Keratinocyte (primary cell): ENCODE results near the gene CHST13. TPM values are rescaled to one million over a fixed set of nuclear protein-coding genes. Genes with fewer than 3 reads are reported as not detected.

Source experiments
- DNase-seq: peaks from one replicate; pipeline ENCODE4 v3.0.0-alpha.2; 2011; ENCODE audit warnings: low read depth, missing footprints, low spot score
- FAIRE-seq: peaks from 2 replicates; lab custom pipeline; 2011; peaks lifted over from hg19 to GRCh38; lab: Jason Lieb, UNC
- H2AFZ ChIP-seq: 2 replicates; pipeline ENCODE4 v1.6.0; 2012; ENCODE audit warnings: low read length, control low read depth, inconsistent platforms; ENCODE audit not compliant: control insufficient read depth
- H3K27ac ChIP-seq: 2 replicates; pipeline ENCODE4 v1.5.1; 2011; ENCODE audit warnings: low read length; ENCODE audit not compliant: control insufficient read depth, insufficient read depth
- H3K27me3 ChIP-seq: 3 replicates; pipeline ENCODE4 v1.6.0; 2011; ENCODE audit warnings: low read length; ENCODE audit not compliant: control insufficient read depth, insufficient read depth; ENCODE audit errors: extremely low read depth
- H3K36me3 ChIP-seq, 2 experiments: 2 replicates in 1 of 2; 3 replicates in 1 of 2; pipeline ENCODE4 v1.5.1; 2011; ENCODE audit warnings: low read length in 2 of 2, mild to moderate bottlenecking in 1 of 2; ENCODE audit not compliant: control insufficient read depth in 2 of 2, insufficient read depth in 2 of 2; ENCODE audit errors: extremely low read depth in 1 of 2
- H3K4me1 ChIP-seq: 3 replicates; pipeline ENCODE4 v1.5.1; 2011; ENCODE audit warnings: low read length; ENCODE audit not compliant: control insufficient read depth, insufficient read depth; ENCODE audit errors: extremely low read depth
- H3K4me2 ChIP-seq: 3 replicates; pipeline ENCODE4 v1.6.0; 2011; ENCODE audit warnings: low read depth, low read length; ENCODE audit not compliant: control insufficient read depth, insufficient read depth; ENCODE audit errors: extremely low read depth
- H3K4me3 ChIP-seq, 3 experiments: fragments of 200-600 bp in 1 of 3; sonication (generic) in 1 of 3; 2 replicates in 2 of 3; 3 replicates in 1 of 3; pipeline ENCODE4 v1.5.1; 2011 to 2016; ENCODE audit warnings: low read length in 3 of 3, mild to moderate bottlenecking in 3 of 3, control low read depth in 2 of 3, inconsistent platforms in 1 of 3, low read depth in 1 of 3, mixed read lengths in 1 of 3, mixed run types in 1 of 3, moderate library complexity in 1 of 3; ENCODE audit not compliant: control insufficient read depth in 2 of 3, insufficient read depth in 2 of 3; ENCODE audit errors: extremely low read depth in 1 of 3
- H3K79me2 ChIP-seq: 2 replicates; pipeline ENCODE4 v1.6.0; 2012; ENCODE audit warnings: low read length; ENCODE audit not compliant: control insufficient read depth, insufficient read depth
- H3K9ac ChIP-seq: 3 replicates; pipeline ENCODE4 v1.6.0; 2011; ENCODE audit warnings: low read length; ENCODE audit not compliant: control insufficient read depth, insufficient read depth; ENCODE audit errors: extremely low read depth
- H3K9me1 ChIP-seq: 3 replicates; pipeline ENCODE4 v1.6.0; 2011; ENCODE audit warnings: low read length; ENCODE audit not compliant: control insufficient read depth, insufficient read depth; ENCODE audit errors: extremely low read depth
- H3K9me3 ChIP-seq: 2 replicates; pipeline ENCODE4 v1.5.1; 2012; ENCODE audit warnings: low read depth, low read length; ENCODE audit not compliant: control insufficient read depth
- H4K20me1 ChIP-seq: 3 replicates; pipeline ENCODE4 v1.6.0; 2011; ENCODE audit warnings: low read length; ENCODE audit not compliant: control insufficient read depth, insufficient read depth; ENCODE audit errors: extremely low read depth
- EZH2 ChIP-seq: IDR thresholded peaks from one replicate; pipeline ENCODE4 v1.6.1; 2012; ENCODE audit warnings: inconsistent platforms, mild to moderate bottlenecking, low read length, moderate library complexity
- dilution Hi-C: fragments of 300-500 bp; cut with MboI; formaldehyde crosslinking; loops from one replicate; pipeline ENCODE4 v1.7.0; 2020; ENCODE audit warnings: low sequenced_read_pairs; ENCODE audit not compliant: extremely low pct_ligation_motif_present
- polyA plus RNA-seq, 5 experiments: library from polyadenylated mRNA; depleted of rRNA in 3 of 5; stranded (reverse) in 3 of 5; stranded (forward) in 1 of 5; unstranded in 1 of 5; fragments of >200 nt; gene quantifications; 1 replicate in 1 of 5; 2 replicates in 3 of 5; 3 replicates in 1 of 5; pipeline versions ENCODE4 v1.2.1 to v1.2.3, GENCODE V29; 2011 to 2012; ENCODE audit warnings: missing spikeins in 2 of 5, low read depth in 1 of 5, low replicate concordance in 1 of 5
- TF ChIP-seq, protein P1 (sequence below), 3 experiments: IDR thresholded peaks in 1 of 3; conservative IDR thresholded peaks in 1 of 3; optimal IDR thresholded peaks in 1 of 3; 2 replicates in 2 of 3; 3 replicates in 1 of 3; pipeline versions ENCODE3 to v1.5.1; 2011; ENCODE audit warnings: low read length in 3 of 3, mild to moderate bottlenecking in 3 of 3, moderate library complexity in 2 of 3, control low read depth in 1 of 3, inconsistent platforms in 1 of 3; ENCODE audit not compliant: insufficient read depth in 2 of 3; ENCODE audit errors: extremely low read depth in 1 of 3

The CHST13 gene
- polyA plus RNA-seq, 1 donor (not counting 4 experiments of a cell fraction or from before 2014, with no cell fraction given) = not detected

DNA sequence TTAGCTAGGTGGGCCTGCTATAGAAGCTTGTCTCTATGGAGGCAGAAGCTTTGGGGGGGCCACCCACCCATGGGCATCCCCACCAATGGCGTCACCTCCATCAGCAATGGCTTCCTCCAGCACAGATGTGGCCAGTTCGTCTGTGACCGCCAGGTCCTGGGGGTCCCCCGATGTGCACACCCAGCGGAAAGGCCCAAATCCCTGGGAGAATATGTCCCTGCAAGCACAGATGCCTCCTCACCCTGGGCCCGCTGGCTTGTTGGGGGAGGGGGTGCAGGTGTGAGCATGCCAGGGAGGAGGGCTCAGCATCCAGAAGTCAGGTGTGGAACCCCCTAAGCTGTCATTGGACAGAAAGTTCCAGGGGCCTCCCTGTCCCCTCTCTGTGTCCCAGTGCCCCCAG lies 26.0 kb upstream of the CHST13 start:
- DNase-seq = no peak
- Histone ChIP-seq H3K27ac (no peak overlapping the region), H3K36me3 (no peaks in the 10 kb centered on the region), H3K9me1 (no peaks in the 10 kb centered on the region), H3K9ac (no peak overlapping the region), H3K79me2 (no peaks in the 10 kb centered on the region), H3K4me1 (no peaks in the 10 kb centered on the region), H3K9me3 (no peaks in the 10 kb centered on the region), H4K20me1 (no peaks in the 10 kb centered on the region), H3K27me3 (no peaks in the 10 kb centered on the region), H3K4me3 (no peak overlapping the region), H2AFZ (no peak overlapping the region), H3K4me2 (no peak overlapping the region)
- dilution Hi-C loops = no loop called here
- TF ChIP-seq, protein P1, sequence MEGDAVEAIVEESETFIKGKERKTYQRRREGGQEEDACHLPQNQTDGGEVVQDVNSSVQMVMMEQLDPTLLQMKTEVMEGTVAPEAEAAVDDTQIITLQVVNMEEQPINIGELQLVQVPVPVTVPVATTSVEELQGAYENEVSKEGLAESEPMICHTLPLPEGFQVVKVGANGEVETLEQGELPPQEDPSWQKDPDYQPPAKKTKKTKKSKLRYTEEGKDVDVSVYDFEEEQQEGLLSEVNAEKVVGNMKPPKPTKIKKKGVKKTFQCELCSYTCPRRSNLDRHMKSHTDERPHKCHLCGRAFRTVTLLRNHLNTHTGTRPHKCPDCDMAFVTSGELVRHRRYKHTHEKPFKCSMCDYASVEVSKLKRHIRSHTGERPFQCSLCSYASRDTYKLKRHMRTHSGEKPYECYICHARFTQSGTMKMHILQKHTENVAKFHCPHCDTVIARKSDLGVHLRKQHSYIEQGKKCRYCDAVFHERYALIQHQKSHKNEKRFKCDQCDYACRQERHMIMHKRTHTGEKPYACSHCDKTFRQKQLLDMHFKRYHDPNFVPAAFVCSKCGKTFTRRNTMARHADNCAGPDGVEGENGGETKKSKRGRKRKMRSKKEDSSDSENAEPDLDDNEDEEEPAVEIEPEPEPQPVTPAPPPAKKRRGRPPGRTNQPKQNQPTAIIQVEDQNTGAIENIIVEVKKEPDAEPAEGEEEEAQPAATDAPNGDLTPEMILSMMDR (optimal IDR thresholded peaks at IDR 0.05 in 1 of 3, IDR thresholded peaks at IDR 0.05 in 1 of 3, conservative IDR thresholded peaks at IDR 0.05 in 1 of 3; ENCODE audit: extremely low read depth in 1 of 3, insufficient read depth in 2 of 3, low read length in 3 of 3) = no peak
- TF ChIP-seq EZH2 = no peak
- no peak for FAIRE-seq

DNA sequence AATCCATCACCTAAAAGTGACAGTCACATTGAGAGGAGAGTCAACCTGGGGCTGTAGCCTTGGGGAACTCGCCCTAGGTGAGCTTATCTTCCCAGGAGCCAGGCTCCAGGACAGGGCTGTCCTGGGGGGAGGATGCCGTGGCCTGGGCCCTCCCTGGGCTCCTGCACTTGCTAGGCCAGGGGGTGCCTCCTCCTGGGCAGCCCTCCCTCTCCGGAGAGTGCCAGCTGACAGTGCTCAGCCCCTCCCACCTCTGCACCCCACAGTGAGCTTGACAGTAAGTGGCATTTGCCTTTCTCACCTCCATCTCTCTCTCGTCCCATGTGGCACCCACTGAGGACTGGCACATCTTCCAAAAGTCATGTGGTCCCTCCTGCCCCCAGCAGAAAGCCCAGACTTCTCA lies 25.5 kb upstream of the CHST13 start:
- H3K27me3 ChIP-seq = peaks cover 4% of the 10 kb centered on the region
- dilution Hi-C loops = no loop called here
- H3K27ac ChIP-seq = no peak overlapping the region
- TF ChIP-seq, protein P1 (optimal IDR thresholded peaks at IDR 0.05 in 1 of 3, IDR thresholded peaks at IDR 0.05 in 1 of 3, conservative IDR thresholded peaks at IDR 0.05 in 1 of 3; ENCODE audit: extremely low read depth in 1 of 3, insufficient read depth in 2 of 3, low read length in 3 of 3) = no peak
- TF ChIP-seq EZH2 = no peak
- H4K20me1 ChIP-seq = no peaks in the 10 kb centered on the region
- no peaks in the 10 kb centered on the region for H3K9me1 ChIP-seq
- FAIRE-seq (no peak), DNase-seq (no peak)
- H3K4me3 ChIP-seq = no peak overlapping the region
- H3K9ac ChIP-seq = no peak overlapping the region
- H3K4me2 ChIP-seq = no peak overlapping the region
- no peak overlapping the region for H2AFZ ChIP-seq
- H3K79me2 ChIP-seq = no peaks in the 10 kb centered on the region
- H3K36me3 ChIP-seq = no peaks in the 10 kb centered on the region
- no peaks in the 10 kb centered on the region for H3K9me3 ChIP-seq
- H3K4me1 ChIP-seq = no peaks in the 10 kb centered on the region
